Hematopoietic multipotent progenitor cell treated with erythropoietin and hydrocortisone succinate and interleukin-3 and kit ligand, for 4 days (in vitro differentiated cells): ENCODE results near the gene TMEM54.

ENCODE experiments used
- DNase-seq: peaks from one replicate; pipeline ENCODE4 v3.0.0-alpha.2; 2015

Gene TMEM54

GRCh38 chr1:32860566-32860965, 40.6 kb downstream of the TMEM54 start:
- no peak for DNase-seq

- no peak for DNase-seq
Observed at GRCh38 chr1:32859915-32860314, 41.3 kb downstream of the TMEM54 start.

- DNase-seq = no peak
Observed at GRCh38 chr1:32858791-32859190, 42.4 kb downstream of the TMEM54 start.

GRCh38 chr1:32858136-32858535, 43.1 kb downstream of the TMEM54 start:
- DNase-seq = no peak

- no peak for DNase-seq
Observed at GRCh38 chr1:32855861-32856617, 45.1 kb downstream of the TMEM54 start.

DNA sequence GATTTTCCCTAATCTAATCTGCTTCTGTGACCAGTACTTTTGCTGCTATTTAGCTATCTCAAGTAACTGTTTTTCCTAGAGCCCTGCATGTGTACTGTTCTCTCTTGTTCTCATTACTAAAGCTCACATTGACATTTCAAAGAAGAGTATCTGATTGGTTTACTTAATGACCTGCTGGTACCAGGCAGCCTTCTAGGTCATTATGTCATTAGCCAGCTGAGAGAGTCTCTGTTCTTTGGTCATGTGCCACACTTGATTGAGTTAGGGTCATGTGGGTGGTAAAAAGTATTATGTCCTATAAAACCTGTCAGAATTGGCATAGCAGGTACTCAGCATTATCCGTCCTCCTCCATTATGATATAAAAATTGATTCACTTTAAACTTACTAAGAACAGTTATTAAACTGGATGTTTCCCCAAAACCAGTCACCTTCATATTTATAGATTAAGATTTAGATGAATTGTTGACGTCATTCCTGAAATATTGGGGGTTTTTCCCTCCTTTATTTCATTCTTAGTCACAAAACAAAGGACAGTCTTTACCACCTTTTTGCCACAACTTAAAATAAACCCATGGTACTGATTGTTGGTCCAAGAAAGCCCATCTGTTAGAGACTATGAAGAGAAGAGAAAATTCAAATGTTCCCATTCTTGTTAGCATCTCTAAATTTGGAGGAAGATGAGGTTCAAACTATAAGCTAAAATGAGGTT, 52.7 kb downstream of the TMEM54 start:
- no peak for DNase-seq
